Epithelial cell of proximal tubule (primary cell): ENCODE results near the gene RPS19. TPM values are rescaled to one million over a fixed set of nuclear protein-coding genes. Genes with fewer than 3 reads are reported as not detected.

Experiments
- DNase-seq: peaks from one replicate; pipeline ENCODE4 v3.0.0-alpha.2; 2011; ENCODE audit warnings: low read depth
- H3K4me3 ChIP-seq: 2 replicates; pipeline ENCODE4 v1.5.1; 2011; ENCODE audit warnings: low read depth, mild to moderate bottlenecking, low read length
- total RNA-seq: library from RNA; depleted of rRNA; stranded (reverse); fragments of >200 nt; gene quantifications from 2 replicates; pipeline ENCODE4 v1.2.3, GENCODE V29; 2015
- TF ChIP-seq, protein P1 (sequence below): conservative IDR thresholded peaks from 2 replicates; pipeline ENCODE4 v1.5.1; 2012; ENCODE audit warnings: low read depth, mild to moderate bottlenecking, low read length

The RPS19 gene
- total RNA-seq, 1 donor from 2014 or later = 1,845 TPM

DNA sequence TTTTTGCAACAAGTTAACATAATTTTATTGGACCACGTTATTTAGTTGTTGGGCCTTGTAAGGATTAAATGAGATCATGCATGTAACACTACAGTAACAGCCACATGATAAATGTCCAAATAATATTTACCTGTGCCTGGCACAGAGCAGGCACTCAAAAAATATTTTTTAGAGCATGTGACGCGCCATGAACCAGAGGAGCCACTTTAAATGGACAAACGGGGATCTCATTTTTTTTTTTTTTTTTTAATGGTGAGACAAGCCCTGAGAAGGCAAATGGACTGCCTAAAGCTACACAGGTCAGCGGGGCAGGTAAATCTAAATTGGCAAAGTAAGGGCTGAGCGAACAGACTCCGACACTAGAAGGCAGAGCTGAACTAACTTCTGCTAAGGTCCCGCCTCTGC lies 840 bp upstream of the RPS19 start:
- no peak for DNase-seq
- TF ChIP-seq, protein P1, sequence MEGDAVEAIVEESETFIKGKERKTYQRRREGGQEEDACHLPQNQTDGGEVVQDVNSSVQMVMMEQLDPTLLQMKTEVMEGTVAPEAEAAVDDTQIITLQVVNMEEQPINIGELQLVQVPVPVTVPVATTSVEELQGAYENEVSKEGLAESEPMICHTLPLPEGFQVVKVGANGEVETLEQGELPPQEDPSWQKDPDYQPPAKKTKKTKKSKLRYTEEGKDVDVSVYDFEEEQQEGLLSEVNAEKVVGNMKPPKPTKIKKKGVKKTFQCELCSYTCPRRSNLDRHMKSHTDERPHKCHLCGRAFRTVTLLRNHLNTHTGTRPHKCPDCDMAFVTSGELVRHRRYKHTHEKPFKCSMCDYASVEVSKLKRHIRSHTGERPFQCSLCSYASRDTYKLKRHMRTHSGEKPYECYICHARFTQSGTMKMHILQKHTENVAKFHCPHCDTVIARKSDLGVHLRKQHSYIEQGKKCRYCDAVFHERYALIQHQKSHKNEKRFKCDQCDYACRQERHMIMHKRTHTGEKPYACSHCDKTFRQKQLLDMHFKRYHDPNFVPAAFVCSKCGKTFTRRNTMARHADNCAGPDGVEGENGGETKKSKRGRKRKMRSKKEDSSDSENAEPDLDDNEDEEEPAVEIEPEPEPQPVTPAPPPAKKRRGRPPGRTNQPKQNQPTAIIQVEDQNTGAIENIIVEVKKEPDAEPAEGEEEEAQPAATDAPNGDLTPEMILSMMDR = no peak

DNA sequence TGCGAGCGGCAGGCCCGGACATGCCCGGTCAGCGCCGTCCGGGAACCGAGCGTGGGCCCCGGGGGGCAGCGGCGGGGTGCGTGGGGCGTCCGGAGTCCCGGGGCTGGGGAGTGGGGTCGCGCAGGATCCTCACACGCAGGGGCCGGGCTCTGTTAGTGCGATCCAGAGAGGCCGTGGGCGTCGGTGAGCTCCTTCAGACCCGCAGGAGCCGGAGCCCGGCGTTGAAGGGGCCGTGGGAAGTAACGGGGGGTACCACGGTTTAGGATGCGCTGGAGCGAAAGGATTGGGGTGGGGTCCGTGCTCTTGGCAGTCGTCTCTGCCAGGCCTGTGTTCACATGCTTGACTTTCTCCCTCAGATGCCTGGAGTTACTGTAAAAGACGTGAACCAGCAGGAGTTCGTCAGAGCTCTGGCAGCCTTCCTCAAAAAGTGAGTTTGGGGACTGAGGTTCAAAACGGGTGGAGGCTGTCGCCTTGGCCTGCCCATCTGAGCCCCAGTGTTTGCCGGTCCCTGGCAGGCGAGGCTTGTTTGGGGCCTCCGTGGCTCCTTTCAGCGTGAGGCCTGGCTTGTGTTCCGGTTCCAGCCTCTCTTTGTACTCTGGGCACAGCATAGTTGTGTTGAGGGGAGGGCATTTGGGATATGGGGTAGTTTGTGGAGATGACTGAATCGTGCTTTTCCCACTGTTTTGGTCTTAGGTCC lies 512 bp downstream of the RPS19 start:
- TF ChIP-seq, protein P1 = no peak
- H3K4me3 ChIP-seq = peak overlapping the region; percentile 99
- no peak for DNase-seq

More for the DNA sequence above, 840 bp upstream of the RPS19 start:
- peak overlapping the region; percentile 99 for H3K4me3 ChIP-seq

DNA sequence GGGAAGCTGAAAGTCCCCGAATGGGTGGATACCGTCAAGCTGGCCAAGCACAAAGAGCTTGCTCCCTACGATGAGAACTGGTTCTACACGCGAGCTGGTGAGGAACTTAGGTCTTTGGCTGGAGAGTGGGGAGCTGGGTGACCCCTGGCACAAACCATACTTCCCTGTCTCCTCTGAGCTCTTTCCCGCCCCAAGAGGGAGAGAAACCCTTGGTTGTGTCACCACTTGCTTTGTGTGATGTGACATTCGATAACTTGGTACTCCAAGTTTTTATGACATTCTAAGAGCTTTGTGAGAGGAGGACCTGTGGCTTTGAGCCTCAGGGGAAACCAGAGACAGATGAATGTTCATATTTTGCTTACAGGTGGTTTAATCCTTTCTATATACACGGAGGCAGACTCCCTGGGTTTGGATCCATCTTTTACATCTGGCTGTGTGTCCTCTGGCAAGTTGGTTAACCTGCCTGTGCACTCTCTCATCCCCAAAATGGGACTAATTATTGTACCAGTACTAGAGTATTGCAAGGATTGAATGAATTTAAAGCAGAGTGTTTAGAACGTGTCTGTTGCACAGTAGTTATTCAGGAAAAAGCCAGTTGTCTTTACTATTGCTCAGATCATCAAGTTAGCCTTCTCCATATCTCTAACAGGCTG lies 1.2 kb downstream of the RPS19 start:
- TF ChIP-seq, protein P1 = no peak
- DNase-seq = no peak
- peak overlapping the region; percentile 99 for H3K4me3 ChIP-seq

DNA sequence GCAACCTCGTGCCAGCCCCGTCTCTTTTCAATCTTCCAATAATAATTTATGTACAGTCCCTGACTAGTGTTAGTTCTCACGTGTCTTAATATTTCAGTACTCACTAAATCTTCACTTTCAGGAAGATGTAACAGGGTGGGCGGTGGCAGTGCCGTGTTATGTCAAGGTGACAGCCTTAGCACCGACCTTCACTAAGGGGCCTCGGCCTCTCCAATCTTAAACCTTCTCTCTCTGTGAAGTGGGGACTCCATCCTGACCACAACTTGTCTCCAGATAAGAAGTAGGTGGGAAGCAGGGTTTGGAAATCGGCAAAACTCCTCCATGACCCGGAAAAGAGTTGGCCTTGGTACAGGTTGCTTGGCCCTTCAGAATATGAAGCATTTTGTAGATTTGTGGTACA lies 1.8 kb downstream of the RPS19 start:
- DNase-seq = no peak
- TF ChIP-seq, protein P1 = no peak
- peak overlapping the region; percentile 99 for H3K4me3 ChIP-seq

DNA sequence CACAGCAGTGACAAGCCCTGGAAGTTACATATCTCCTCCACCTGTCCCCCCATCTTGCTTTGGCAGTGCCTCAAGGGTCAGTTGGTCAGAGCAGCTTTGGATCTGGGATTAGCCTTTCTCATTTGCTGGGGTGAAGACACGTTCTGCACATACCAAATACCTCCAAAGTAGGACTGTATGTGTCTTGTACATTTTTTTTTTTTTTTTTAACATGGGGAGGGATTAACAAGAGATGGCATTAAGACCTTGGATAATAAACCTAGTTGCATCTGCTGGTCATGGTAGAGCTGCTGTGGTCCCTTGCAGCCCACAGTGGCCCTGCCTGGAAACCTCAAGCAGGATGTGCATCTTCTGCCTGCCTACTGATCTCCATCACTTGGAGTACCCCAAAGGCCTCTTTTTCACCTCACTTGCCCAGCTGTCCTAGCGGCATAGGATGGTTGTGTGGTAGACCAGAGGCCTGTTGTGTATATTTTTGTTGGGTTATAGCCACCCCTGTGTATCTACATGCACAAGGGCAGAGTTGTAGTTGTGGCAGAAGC lies 2.5 kb downstream of the RPS19 start:
- no peak for DNase-seq
- peak overlapping the region; percentile 9 for H3K4me3 ChIP-seq
- TF ChIP-seq, protein P1 = no peak

DNA sequence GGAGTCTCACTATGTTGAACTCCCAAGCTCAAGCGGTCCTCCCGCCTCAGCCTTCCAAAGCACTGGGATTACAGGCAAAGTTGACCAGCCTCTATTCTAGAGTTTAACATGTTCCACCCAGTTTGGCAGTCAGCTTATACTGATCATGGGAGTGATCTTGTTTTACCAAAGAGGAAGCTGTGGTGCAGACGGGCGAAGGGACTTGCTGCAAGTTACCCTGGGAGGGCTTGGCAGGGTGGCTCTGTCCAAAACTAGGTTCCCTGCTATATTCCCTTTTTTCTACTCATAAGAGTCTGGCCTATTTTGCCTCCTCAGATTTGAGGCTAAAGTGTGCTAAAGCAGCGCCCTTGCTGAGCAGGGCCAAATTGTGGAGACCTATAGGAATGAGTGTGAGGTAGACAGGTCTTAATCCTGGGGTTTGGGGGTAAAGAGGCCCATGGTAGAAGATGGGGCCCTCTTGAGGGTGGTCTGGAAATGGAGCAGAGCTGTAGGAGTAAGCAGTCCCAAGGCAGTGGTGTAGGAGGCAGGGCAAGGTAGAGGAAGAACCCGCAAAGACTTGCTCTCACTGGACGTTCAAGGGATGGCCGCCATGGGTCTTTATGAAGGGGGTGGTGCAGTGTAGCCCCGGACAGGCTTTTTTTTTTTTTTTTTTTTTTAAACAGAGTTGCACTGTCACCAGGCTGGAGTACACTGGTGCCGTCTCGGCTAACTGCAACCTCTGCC lies 3.3 kb downstream of the RPS19 start:
- TF ChIP-seq, protein P1 = no peak
- DNase-seq = no peak
- H3K4me3 ChIP-seq = no peak overlapping the region
